ENCODE results near the gene ACACB.

DNA sequence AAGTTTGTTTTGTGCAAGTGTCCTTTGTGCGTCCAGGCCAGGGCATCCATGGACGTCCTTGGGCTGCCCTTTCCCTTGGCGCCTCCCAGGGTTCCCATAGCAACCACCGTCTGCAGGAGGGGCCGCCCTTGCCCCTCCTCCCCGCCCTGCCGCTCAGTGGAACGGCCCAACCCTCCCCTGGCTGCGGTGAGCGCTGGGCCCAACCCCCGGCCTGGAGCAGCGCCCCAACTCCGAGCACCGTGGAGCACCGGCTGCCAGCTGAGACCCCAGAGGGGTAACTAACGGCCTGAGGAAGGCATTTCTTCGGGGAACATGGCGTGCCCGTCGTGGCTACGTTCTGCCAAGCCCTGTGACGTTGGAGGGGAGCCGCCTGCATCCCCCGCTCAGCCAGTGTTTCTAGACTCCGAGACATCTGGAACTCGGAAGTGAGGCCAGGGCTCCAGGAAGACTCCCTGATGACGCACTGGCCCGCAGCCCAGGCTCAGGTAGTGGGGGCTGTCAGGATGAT lies 5.3 kb upstream of the ACACB start:
- TF ChIP-seq, protein P1, sequence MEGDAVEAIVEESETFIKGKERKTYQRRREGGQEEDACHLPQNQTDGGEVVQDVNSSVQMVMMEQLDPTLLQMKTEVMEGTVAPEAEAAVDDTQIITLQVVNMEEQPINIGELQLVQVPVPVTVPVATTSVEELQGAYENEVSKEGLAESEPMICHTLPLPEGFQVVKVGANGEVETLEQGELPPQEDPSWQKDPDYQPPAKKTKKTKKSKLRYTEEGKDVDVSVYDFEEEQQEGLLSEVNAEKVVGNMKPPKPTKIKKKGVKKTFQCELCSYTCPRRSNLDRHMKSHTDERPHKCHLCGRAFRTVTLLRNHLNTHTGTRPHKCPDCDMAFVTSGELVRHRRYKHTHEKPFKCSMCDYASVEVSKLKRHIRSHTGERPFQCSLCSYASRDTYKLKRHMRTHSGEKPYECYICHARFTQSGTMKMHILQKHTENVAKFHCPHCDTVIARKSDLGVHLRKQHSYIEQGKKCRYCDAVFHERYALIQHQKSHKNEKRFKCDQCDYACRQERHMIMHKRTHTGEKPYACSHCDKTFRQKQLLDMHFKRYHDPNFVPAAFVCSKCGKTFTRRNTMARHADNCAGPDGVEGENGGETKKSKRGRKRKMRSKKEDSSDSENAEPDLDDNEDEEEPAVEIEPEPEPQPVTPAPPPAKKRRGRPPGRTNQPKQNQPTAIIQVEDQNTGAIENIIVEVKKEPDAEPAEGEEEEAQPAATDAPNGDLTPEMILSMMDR (IDR thresholded peaks at IDR 0.05; ENCODE audit: low read length): no peak
- no peak for TF ChIP-seq EZH2 (IDR thresholded peaks at IDR 0.05; ENCODE audit: borderline replicate concordance, low read length)

Measured in OCI-LY1 (cell line).